ENCODE data around the gene YRDC. TPM values are rescaled to one million over a fixed set of nuclear protein-coding genes. Genes with fewer than 3 reads are reported as not detected.

Gene YRDC
- total RNA-seq, 4 donors from 2014 or later: 26.7 to 33.9 (median 27.9) TPM

DNA sequence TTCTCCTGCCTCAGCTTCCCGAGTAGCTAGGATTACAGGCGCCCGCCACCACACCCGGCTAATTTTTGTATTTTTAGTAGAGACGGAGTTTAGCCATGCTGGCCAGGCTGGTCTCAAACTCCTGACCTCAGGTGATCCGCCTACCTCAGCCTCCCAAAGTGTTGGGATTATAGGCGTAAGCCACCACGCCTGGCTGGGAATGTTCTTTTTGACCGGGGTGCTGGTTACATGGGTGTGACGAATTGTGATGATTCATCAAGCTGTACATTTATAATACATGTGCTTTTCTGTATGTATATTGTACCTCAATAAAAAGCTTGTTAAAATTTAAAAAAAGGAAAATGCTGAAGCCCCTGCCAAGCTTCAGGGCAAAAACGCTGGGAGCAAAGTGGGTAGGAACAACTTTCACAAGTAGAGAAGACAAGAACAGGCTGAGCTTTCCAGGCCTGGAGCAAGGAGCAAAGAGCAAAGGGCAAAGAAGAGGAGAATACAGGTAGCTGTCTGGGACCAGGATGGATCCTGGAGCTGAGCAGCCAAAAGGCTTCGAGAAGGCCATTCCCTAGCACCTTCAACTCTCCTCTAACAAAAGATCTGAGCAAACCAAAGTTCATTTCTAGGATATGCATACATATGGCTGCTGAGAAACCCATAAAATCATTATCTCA is 20.5 kb upstream of the YRDC start:
- 90 to 93% methylated on average over 12 of the region's 12 CpGs for WGBS, 2 donors
- TF ChIP-seq, protein P1, sequence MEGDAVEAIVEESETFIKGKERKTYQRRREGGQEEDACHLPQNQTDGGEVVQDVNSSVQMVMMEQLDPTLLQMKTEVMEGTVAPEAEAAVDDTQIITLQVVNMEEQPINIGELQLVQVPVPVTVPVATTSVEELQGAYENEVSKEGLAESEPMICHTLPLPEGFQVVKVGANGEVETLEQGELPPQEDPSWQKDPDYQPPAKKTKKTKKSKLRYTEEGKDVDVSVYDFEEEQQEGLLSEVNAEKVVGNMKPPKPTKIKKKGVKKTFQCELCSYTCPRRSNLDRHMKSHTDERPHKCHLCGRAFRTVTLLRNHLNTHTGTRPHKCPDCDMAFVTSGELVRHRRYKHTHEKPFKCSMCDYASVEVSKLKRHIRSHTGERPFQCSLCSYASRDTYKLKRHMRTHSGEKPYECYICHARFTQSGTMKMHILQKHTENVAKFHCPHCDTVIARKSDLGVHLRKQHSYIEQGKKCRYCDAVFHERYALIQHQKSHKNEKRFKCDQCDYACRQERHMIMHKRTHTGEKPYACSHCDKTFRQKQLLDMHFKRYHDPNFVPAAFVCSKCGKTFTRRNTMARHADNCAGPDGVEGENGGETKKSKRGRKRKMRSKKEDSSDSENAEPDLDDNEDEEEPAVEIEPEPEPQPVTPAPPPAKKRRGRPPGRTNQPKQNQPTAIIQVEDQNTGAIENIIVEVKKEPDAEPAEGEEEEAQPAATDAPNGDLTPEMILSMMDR (IDR thresholded peaks at IDR 0.05): no peak
- TF ChIP-seq POLR2A (IDR thresholded peaks at IDR 0.05): no peak
- intact Hi-C loops (cut with DNase I; ENCODE audit: low total_unique reads): no loop called here
- H3K4me3 ChIP-seq (ENCODE audit: low read depth, poor library complexity, severe bottlenecking): no peak overlapping the region
- DNase-seq (ENCODE audit: low spot score in 2 of 2): no peak

DNA sequence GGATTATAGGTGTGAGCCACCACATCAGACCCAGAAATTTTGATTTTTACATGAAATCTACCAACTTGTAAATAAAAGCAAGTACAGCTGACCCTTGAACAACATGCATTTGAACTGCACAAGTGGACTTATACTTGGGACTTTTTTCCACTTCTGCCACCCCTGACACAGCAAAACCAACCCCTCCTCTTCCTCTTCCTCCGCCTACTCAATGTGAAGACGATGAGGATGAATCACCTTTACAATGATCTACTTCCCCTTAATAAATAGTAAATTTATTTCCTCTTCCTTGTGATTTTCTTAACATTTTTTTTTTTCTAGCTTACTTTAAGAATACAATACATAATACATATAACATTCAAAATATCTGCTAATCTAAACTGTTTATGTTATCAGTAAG is 17.5 kb upstream of the YRDC start:
- no peak for DNase-seq (ENCODE audit: low spot score in 2 of 2)
- intact Hi-C loops (cut with DNase I; ENCODE audit: low total_unique reads): no loop called here
- WGBS, 2 donors: 73 to 79% methylated on average over 2 of the region's 2 CpGs
- TF ChIP-seq POLR2A (IDR thresholded peaks at IDR 0.05): no peak
- TF ChIP-seq, protein P1 (IDR thresholded peaks at IDR 0.05): no peak
- H3K4me3 ChIP-seq (ENCODE audit: low read depth, poor library complexity, severe bottlenecking): no peak overlapping the region

GRCh38 chr1:37824001-37824400 is 16.0 kb upstream of the YRDC start:
- intact Hi-C loops (cut with DNase I; ENCODE audit: low total_unique reads): no loop called here
- no peak overlapping the region for H3K4me3 ChIP-seq (ENCODE audit: low read depth, poor library complexity, severe bottlenecking)
- no peak for TF ChIP-seq POLR2A (IDR thresholded peaks at IDR 0.05)
- TF ChIP-seq, protein P1 (IDR thresholded peaks at IDR 0.05): no peak
- DNase-seq (ENCODE audit: low spot score in 2 of 2): no peak
- 89 to 95% methylated on average over 2 of the region's 2 CpGs for WGBS, 2 donors

- 93 to 96% methylated on average over 9 of the region's 9 CpGs for WGBS, 2 donors
- TF ChIP-seq, protein P1 (IDR thresholded peaks at IDR 0.05): no peak
- TF ChIP-seq POLR2A (IDR thresholded peaks at IDR 0.05): no peak
- DNase-seq (ENCODE audit: low spot score in 2 of 2): no peak
- no peak overlapping the region for H3K4me3 ChIP-seq (ENCODE audit: low read depth, poor library complexity, severe bottlenecking)
- intact Hi-C loops (cut with DNase I; ENCODE audit: low total_unique reads): no loop called here
Measured at GRCh38 chr1:37822906-37823815, 15.2 kb upstream of the YRDC start.

GRCh38 chr1:37821481-37821880 is 13.5 kb upstream of the YRDC start:
- intact Hi-C loops (cut with DNase I; ENCODE audit: low total_unique reads): no loop called here
- DNase-seq (ENCODE audit: low spot score in 2 of 2): no peak
- TF ChIP-seq, protein P1 (IDR thresholded peaks at IDR 0.05): no peak
- no peak for TF ChIP-seq POLR2A (IDR thresholded peaks at IDR 0.05)
- H3K4me3 ChIP-seq (ENCODE audit: low read depth, poor library complexity, severe bottlenecking): no peak overlapping the region
- WGBS, 2 donors: 94 to 97% methylated on average over 2 of the region's 2 CpGs

Data from lower leg skin (tissue), 4 donors.